CD8-positive, alpha-beta memory T cell (primary cell): ENCODE data around the gene USP28. TPM values are rescaled to one million over a fixed set of nuclear protein-coding genes. Genes with fewer than 3 reads are reported as not detected.

Experiments
- CTCF ChIA-PET: fragments of 350-600 bp; sonication (Branson Sonifier 250); formaldehyde crosslinking; loops from one replicate; lab custom pipeline; 2021; ENCODE audit warnings: antibody characterized with exemption; lab: Charles Lee
- POLR2A ChIA-PET: fragments of 350-600 bp; sonication (Branson Sonifier 250); formaldehyde crosslinking; loops from one replicate; lab custom pipeline; 2021; ENCODE audit warnings: antibody characterized with exemption; lab: Charles Lee
- DNase-seq, 5 donors: peaks; one replicate each; pipeline versions ENCODE4 v3.0.0 to v3.0.0-alpha.2; 2020 to 2022; ENCODE audit warnings: mixed read lengths in 1 of 5
- H3K27ac ChIP-seq: one replicate; pipeline ENCODE4 v1.7.0; 2013; ENCODE audit warnings: low read depth, mild to moderate bottlenecking, low read length, moderate library complexity
- H3K27me3 ChIP-seq: 2 replicates; pipeline ENCODE4 v1.7.0; 2013; ENCODE audit warnings: low read length, mild to moderate bottlenecking; ENCODE audit not compliant: insufficient read depth, poor library complexity, severe bottlenecking
- H3K36me3 ChIP-seq: 2 replicates; pipeline ENCODE4 v1.7.0; 2013; ENCODE audit warnings: mild to moderate bottlenecking, low read length, moderate library complexity; ENCODE audit not compliant: insufficient read depth
- H3K4me1 ChIP-seq: 2 replicates; pipeline ENCODE4 v1.7.0; 2013; ENCODE audit warnings: mild to moderate bottlenecking, low read length, moderate library complexity; ENCODE audit not compliant: insufficient read depth
- H3K4me3 ChIP-seq: 2 replicates; pipeline ENCODE4 v1.7.0; 2013; ENCODE audit warnings: mild to moderate bottlenecking, low read length
- H3K9me3 ChIP-seq: 2 replicates; pipeline ENCODE4 v1.7.0; 2013; ENCODE audit warnings: mild to moderate bottlenecking, low read length
- H3K27ac Mint-ChIP-seq, 8 donors: one replicate each; pipeline ENCODE4 v1.8.0; 2020 to 2021; ENCODE audit warnings: mixed read lengths in 8 of 8, mild to moderate bottlenecking in 6 of 8, inconsistent platforms in 3 of 8, moderate library complexity in 3 of 8
- H3K27me3 Mint-ChIP-seq, 2 donors: one replicate each; pipeline ENCODE4 v1.8.0; 2020 to 2021; ENCODE audit warnings: mixed read lengths in 2 of 2, mild to moderate bottlenecking in 1 of 2, moderate library complexity in 1 of 2
- H3K36me3 Mint-ChIP-seq, 3 donors: one replicate each; pipeline ENCODE4 v1.8.0; 2020 to 2021; ENCODE audit warnings: mixed read lengths in 3 of 3, inconsistent platforms in 1 of 3, mild to moderate bottlenecking in 1 of 3
- H3K4me1 Mint-ChIP-seq, 3 donors: one replicate each; pipeline ENCODE4 v1.8.0; 2020 to 2021; ENCODE audit warnings: mixed read lengths in 3 of 3, inconsistent platforms in 1 of 3, mild to moderate bottlenecking in 1 of 3
- H3K4me3 Mint-ChIP-seq, 7 donors: one replicate each; pipeline ENCODE4 v1.8.0; 2020 to 2021; ENCODE audit warnings: mixed read lengths in 7 of 7, mild to moderate bottlenecking in 6 of 7, moderate library complexity in 4 of 7, inconsistent platforms in 2 of 7
- H3K9me3 Mint-ChIP-seq, 5 donors: one replicate each; pipeline ENCODE4 v1.8.0; 2020 to 2022; ENCODE audit warnings: mixed read lengths in 5 of 5, mild to moderate bottlenecking in 3 of 5, moderate library complexity in 2 of 5, inconsistent platforms in 1 of 5
- polyA plus RNA-seq: library from polyadenylated mRNA; unstranded; fragments of 300-500 nt; fragmentation: Illumina TruSeq; gene quantifications from one replicate; pipeline ENCODE4 v1.2.3, GENCODE V29; 2021
- total RNA-seq, 2 experiments: library from RNA; stranded (reverse); gene quantifications; one replicate each; pipeline ENCODE4 v1.2.3, GENCODE V29; 2021

The USP28 gene
- total and polyA plus RNA-seq, 3 experiments from 2014 or later = 18.7 to 63.1 (median 21.4) TPM

DNA sequence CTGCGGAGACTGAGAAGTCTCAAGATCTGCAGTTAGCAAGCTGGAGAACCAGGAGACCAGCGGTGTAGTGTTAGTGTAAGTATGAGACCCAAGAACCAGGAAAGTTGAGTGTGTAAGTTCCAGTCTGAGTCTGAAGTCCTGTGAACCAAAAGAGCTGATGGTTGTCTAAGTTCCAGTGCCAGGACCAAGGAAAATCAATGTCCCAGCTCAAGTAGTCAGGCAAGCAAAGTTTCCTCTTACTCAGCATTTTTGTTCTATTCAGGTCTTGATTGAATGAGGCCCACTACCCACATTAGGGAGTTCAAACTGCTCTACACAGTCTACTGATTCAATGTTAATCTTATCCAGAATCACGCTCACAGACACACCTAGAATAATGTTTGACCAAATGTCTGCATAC, 11.0 kb downstream of the USP28 start:
- POLR2A ChIA-PET = no interaction called here
- peaks cover 13% of the 10 kb centered on the region for H3K4me1 ChIP-seq

DNA sequence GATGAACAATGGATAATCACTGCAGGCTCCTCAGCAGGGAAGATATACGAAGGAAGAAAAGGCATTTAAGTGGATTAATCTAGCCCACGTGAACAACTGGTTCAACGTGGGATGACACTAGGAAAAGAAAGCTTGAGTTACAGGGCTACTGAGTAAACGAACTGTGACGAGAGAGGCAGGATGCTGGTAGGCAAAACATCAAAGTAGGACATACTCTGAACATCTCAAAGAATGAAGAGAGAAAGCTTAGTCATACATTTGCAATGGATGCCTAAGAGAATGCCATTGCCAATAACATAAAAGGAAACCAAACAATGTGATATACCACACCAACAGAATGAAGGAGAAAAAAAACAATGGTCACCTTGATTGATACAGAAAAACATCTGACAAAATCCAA, 12.9 kb downstream of the USP28 start:
- H3K27me3 Mint-ChIP-seq = no peaks in the 10 kb centered on the region
- H3K9me3 ChIP-seq = no peaks in the 10 kb centered on the region
- H3K4me3 ChIP-seq = no peak overlapping the region
- H3K27ac ChIP-seq = no peak overlapping the region
- H3K27ac Mint-ChIP-seq = peak overlapping the region; percentile 5 to 98 (median 86)
- H3K4me1 ChIP-seq = peaks cover 19% of the 10 kb centered on the region
- ChIA-PET CTCF (no interaction called here), POLR2A (no interaction called here)
- H3K36me3 Mint-ChIP-seq = peaks cover 0 to 12% (median 10%) of the 10 kb centered on the region in 3 donors
- H3K27me3 ChIP-seq = no peaks in the 10 kb centered on the region
- no peak for DNase-seq
- peaks cover 43 to 72% (median 62%) of the 10 kb centered on the region in 3 donors for H3K4me1 Mint-ChIP-seq
- no peaks in the 10 kb centered on the region for H3K9me3 Mint-ChIP-seq
- no peaks in the 10 kb centered on the region for H3K36me3 ChIP-seq
- peak overlapping the region in 5 of 7 donors; percentile 10 to 68 (median 28) for H3K4me3 Mint-ChIP-seq

More for the DNA sequence above, 11.0 kb downstream of the USP28 start:
- H3K9me3 Mint-ChIP-seq = no peaks in the 10 kb centered on the region
- H3K27me3 ChIP-seq = no peaks in the 10 kb centered on the region
- no peak for DNase-seq
- peaks cover 0 to 16% (median 11%) of the 10 kb centered on the region in 3 donors for H3K36me3 Mint-ChIP-seq
- H3K4me3 Mint-ChIP-seq = no peak overlapping the region
- CTCF ChIA-PET = no interaction called here
- H3K27ac ChIP-seq = no peak overlapping the region
- no peaks in the 10 kb centered on the region for H3K27me3 Mint-ChIP-seq
- H3K4me3 ChIP-seq = no peak overlapping the region
- H3K27ac Mint-ChIP-seq = peak overlapping the region in 5 of 8 donors; percentile 15 to 82 (median 68)
- H3K4me1 Mint-ChIP-seq = peaks cover 48 to 74% (median 69%) of the 10 kb centered on the region in 3 donors
- H3K9me3 ChIP-seq = no peaks in the 10 kb centered on the region
- no peaks in the 10 kb centered on the region for H3K36me3 ChIP-seq

DNA sequence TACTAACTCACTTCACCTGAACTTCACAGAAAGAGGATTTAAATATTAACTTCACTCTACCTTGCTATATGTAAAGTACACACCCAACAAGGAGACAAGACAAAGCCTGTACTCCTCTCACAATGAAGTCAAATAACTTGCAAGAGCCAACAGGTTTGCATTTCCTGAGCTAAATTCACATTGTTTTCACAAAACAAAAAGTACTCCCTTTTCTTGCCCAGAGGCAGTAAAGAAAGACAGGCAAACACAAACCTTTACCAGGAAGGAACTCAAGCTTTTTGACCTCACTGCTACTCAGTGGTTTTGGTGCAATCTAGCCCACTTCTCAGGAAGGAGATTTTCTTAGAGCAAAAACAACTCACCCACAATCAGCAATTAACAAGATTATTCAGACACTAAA, 15.7 kb downstream of the USP28 start:
- no peak overlapping the region for H3K4me3 ChIP-seq
- no peaks in the 10 kb centered on the region for H3K9me3 ChIP-seq
- Mint-ChIP-seq H3K4me1 (peaks cover 35 to 57% (median 57%) of the 10 kb centered on the region in 3 donors), H3K36me3 (peaks cover 0 to 5% (median 3%) of the 10 kb centered on the region in 3 donors), H3K27me3 (no peaks in the 10 kb centered on the region), H3K27ac (peak overlapping the region; percentile 0 to 94 (median 79)), H3K4me3 (peak overlapping the region; percentile 20 to 76 (median 72)), H3K9me3 (no peaks in the 10 kb centered on the region)
- H3K27me3 ChIP-seq = no peaks in the 10 kb centered on the region
- ChIA-PET CTCF (interaction anchor here (0.7 to 1.4 kb wide), 3 partner anchors 11 to 63 kb away, joined by 3 to 4 read pairs (median 3); no protein-coding TSS in a partner anchor), POLR2A (no interaction called here)
- DNase-seq = peak in 1 of 5 donors; percentile 17
- no peaks in the 10 kb centered on the region for H3K36me3 ChIP-seq
- H3K27ac ChIP-seq = no peak overlapping the region
- peaks cover 14% of the 10 kb centered on the region for H3K4me1 ChIP-seq

DNA sequence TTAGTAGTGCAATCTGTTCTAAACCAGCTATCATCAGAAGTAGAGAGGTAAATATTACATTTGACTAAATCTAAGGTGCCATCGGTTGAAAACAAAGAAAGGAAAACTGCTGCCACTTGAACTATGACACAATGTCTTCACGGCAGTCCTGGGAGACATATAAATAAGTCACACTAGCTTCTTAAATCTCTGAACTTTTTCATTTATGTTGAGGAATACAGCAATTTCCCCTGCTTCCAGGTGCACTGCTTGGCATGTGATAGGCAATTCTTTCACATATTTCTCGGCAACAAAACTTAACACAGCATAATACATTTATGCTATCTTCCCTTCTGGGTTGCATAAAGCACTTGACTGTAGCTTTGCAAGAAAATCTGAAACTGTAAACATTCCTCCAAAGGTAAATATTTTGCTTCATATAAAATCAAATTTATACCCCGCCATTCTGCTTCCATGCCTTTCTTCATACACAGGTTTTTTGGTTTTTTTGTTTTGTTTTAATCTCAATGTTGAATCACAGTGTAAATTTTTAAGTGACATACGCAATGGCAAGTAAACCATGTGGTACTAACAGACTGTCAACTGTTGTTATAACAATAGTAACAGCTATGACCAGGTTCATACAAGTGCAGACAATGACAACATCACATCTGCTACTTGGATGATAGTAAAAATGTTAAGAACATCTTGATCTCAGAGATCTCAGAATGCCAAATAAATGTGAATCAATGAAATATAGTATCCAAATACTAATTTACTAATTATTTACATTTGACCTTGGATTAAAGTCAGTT, 18.2 kb downstream of the USP28 start:
- Mint-ChIP-seq H3K36me3 (peaks cover 0 to 15% (median 0%) of the 10 kb centered on the region in 3 donors), H3K4me1 (peaks cover 29 to 49% (median 43%) of the 10 kb centered on the region in 3 donors), H3K27ac (peak overlapping the region in 3 of 8 donors; percentile 9 to 61 (median 43)), H3K27me3 (no peaks in the 10 kb centered on the region), H3K9me3 (no peaks in the 10 kb centered on the region), H3K4me3 (no peak overlapping the region)
- Histone ChIP-seq H3K27ac (no peak overlapping the region), H3K4me3 (no peak overlapping the region), H3K36me3 (no peaks in the 10 kb centered on the region), H3K27me3 (no peaks in the 10 kb centered on the region), H3K4me1 (peaks cover 10% of the 10 kb centered on the region), H3K9me3 (no peaks in the 10 kb centered on the region)
- ChIA-PET POLR2A (no interaction called here), CTCF (no interaction called here)
- no peak for DNase-seq

DNA sequence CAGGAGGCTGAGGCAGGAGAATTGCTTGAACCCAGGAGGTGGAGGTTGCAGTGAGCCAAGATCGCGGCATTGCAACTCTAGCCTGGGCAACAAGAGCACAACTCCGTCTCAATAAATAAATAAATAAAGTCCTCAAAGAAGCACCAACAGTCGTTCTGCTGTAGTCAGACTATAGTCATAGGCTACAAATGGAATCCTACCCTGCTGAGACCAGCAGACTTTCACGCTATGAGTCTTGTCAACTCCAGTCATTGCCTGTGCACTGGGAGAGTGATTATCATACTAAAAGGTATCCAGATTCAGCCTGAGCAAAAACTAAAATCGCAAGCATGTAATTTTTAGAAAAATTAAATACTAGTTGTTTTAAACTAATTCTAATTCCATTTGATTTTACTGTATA, 19.6 kb downstream of the USP28 start:
- peaks cover 6 to 27% (median 8%) of the 10 kb centered on the region in 3 donors for H3K36me3 Mint-ChIP-seq
- no peak overlapping the region for H3K4me3 Mint-ChIP-seq
- Histone ChIP-seq H3K4me3 (no peak overlapping the region), H3K27ac (no peak overlapping the region), H3K36me3 (peaks cover under 1% of the 10 kb centered on the region), H3K9me3 (no peaks in the 10 kb centered on the region), H3K4me1 (peaks cover 10% of the 10 kb centered on the region), H3K27me3 (no peaks in the 10 kb centered on the region)
- no peaks in the 10 kb centered on the region for H3K27me3 Mint-ChIP-seq
- H3K27ac Mint-ChIP-seq = no peak overlapping the region
- ChIA-PET CTCF (no interaction called here), POLR2A (no interaction called here)
- peaks cover 22 to 38% (median 30%) of the 10 kb centered on the region in 3 donors for H3K4me1 Mint-ChIP-seq
- DNase-seq = no peak
- no peaks in the 10 kb centered on the region for H3K9me3 Mint-ChIP-seq

DNA sequence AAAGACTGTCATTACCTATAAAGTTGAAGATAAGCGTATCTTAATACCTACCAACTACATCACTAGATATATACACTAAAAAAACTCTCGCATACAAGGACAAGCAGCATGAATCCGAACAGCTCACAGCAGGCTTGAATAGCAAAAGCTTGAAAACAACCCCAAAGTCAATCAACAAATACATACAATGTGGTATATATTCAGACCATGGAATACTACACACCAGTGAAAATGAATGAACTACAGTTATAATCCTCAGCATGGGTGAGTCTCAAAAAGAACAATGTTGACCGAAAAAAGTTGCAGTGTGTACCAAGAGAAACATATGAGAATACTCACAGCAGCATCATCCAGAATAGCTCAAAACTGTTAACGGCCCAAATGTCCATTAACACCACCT, 25.2 kb downstream of the USP28 start:
- peak overlapping the region in 2 of 8 donors; percentile 5 for H3K27ac Mint-ChIP-seq
- H3K36me3 ChIP-seq = peaks cover 8% of the 10 kb centered on the region
- ChIA-PET CTCF (no interaction called here), POLR2A (no interaction called here)
- no peaks in the 10 kb centered on the region for H3K9me3 Mint-ChIP-seq
- H3K4me1 Mint-ChIP-seq = peaks cover 10 to 17% (median 11%) of the 10 kb centered on the region in 3 donors
- H3K27me3 Mint-ChIP-seq = no peaks in the 10 kb centered on the region
- DNase-seq = no peak
- no peak overlapping the region for H3K27ac ChIP-seq
- peaks cover 14 to 61% (median 21%) of the 10 kb centered on the region in 3 donors for H3K36me3 Mint-ChIP-seq
- no peaks in the 10 kb centered on the region for H3K9me3 ChIP-seq
- H3K4me3 Mint-ChIP-seq = no peak overlapping the region
- no peaks in the 10 kb centered on the region for H3K4me1 ChIP-seq
- H3K4me3 ChIP-seq = no peak overlapping the region
- no peaks in the 10 kb centered on the region for H3K27me3 ChIP-seq

DNA sequence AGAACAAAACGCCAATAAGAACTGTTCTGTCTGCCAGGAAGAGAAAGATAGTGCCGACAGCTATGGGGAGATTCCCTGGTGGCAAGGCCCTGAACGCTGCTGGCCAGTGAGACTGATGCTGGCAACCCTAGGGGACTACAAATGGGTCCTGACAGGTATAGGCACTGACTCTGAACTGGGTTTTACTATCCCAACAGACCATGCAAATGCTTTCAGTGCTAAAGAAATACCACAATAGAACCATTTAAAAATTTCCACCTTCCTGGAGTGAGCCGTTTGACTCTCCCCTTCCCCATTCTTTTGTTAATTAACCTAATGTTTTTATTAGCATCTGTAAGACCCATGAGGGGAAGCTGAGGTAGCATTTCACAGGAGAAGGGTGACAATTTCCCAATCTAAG, 25.7 kb downstream of the USP28 start:
- CTCF ChIA-PET = no interaction called here
- Histone ChIP-seq H3K4me1 (no peaks in the 10 kb centered on the region), H3K27me3 (no peaks in the 10 kb centered on the region), H3K4me3 (no peak overlapping the region), H3K9me3 (no peaks in the 10 kb centered on the region), H3K36me3 (peaks cover 8% of the 10 kb centered on the region), H3K27ac (no peak overlapping the region)
- DNase-seq = no peak
- Mint-ChIP-seq H3K27me3 (no peaks in the 10 kb centered on the region), H3K27ac (peak overlapping the region in 1 of 8 donors; percentile 29), H3K4me1 (peaks cover 10 to 12% (median 11%) of the 10 kb centered on the region in 3 donors), H3K36me3 (peaks cover 14 to 61% (median 21%) of the 10 kb centered on the region in 3 donors), H3K4me3 (no peak overlapping the region), H3K9me3 (no peaks in the 10 kb centered on the region)
- POLR2A ChIA-PET = no interaction called here

DNA sequence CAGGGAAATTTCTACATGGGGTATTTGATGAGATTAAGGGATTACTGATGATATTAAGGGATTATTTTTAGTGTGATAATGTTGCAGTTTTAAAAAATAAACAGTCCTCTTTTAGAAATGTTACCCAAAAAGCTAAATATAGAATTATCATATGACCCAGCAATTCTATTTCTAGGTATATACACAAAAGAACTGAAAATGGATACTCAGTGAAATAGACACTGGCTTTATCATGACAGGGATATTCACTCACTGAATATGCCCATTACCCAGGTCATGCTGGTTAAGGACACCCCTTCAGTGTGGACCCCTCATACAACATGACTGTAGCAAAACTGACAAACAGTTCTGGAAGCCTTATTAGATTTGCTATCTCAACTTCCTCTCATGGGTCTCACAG, 27.8 kb downstream of the USP28 start:
- Histone ChIP-seq H3K27ac (no peak overlapping the region), H3K4me3 (no peak overlapping the region), H3K4me1 (no peaks in the 10 kb centered on the region), H3K36me3 (peaks cover 8% of the 10 kb centered on the region), H3K9me3 (no peaks in the 10 kb centered on the region), H3K27me3 (no peaks in the 10 kb centered on the region)
- Mint-ChIP-seq H3K4me1 (peaks cover 7 to 11% (median 8%) of the 10 kb centered on the region in 3 donors), H3K9me3 (no peaks in the 10 kb centered on the region), H3K36me3 (peaks cover 14 to 59% (median 27%) of the 10 kb centered on the region in 3 donors), H3K27me3 (no peaks in the 10 kb centered on the region), H3K27ac (peak overlapping the region in 5 of 8 donors; percentile 1 to 58 (median 45)), H3K4me3 (no peak overlapping the region)
- no peak for DNase-seq
- ChIA-PET POLR2A (no interaction called here), CTCF (no interaction called here)
